Measurements from ENCODE around the gene CCNDBP1.
"Not testable (repeated sequence)": the region's sequence is repeated elsewhere in the genome, so short reads cannot be mapped to it uniquely, and the experiment has no call there.

The CCNDBP1 gene

GRCh38 chr15:43194795-43195194 is 9.6 kb downstream of the CCNDBP1 start:
- DNase-seq = no peak

- DNase-seq = no peak
These were observed 11.8 kb downstream of the CCNDBP1 start for GRCh38 chr15:43196760-43197548.

- DNase-seq = not testable (repeated sequence)
These were observed 12.6 kb downstream of the CCNDBP1 start for GRCh38 chr15:43197773-43198172.

- not testable (repeated sequence) for DNase-seq
These were observed 13.4 kb downstream of the CCNDBP1 start for GRCh38 chr15:43198556-43198955.

GRCh38 chr15:43198992-43199391 is 13.8 kb downstream of the CCNDBP1 start:
- no peak for DNase-seq

- no peak for DNase-seq
These were observed 14.8 kb downstream of the CCNDBP1 start for GRCh38 chr15:43199945-43200488.

- DNase-seq = peak; percentile 28
These were observed 19.1 kb downstream of the CCNDBP1 start for GRCh38 chr15:43204016-43204901.

- DNase-seq = no peak
These were observed 20.9 kb downstream of the CCNDBP1 start for GRCh38 chr15:43206054-43206453.

GRCh38 chr15:43207024-43207423 is 21.8 kb downstream of the CCNDBP1 start:
- DNase-seq = no peak

GRCh38 chr15:43208052-43209002 is 23.1 kb downstream of the CCNDBP1 start:
- DNase-seq = no peak

GRCh38 chr15:43209059-43209824 is 24.0 kb downstream of the CCNDBP1 start:
- DNase-seq = no peak

- no peak for DNase-seq
These were observed 25.1 kb downstream of the CCNDBP1 start for GRCh38 chr15:43210172-43210745.

GRCh38 chr15:43210807-43211206 is 25.6 kb downstream of the CCNDBP1 start:
- DNase-seq = no peak

GRCh38 chr15:43211224-43211735 is 26.1 kb downstream of the CCNDBP1 start:
- no peak for DNase-seq

- DNase-seq = no peak
These were observed 27.1 kb downstream of the CCNDBP1 start for GRCh38 chr15:43212299-43212698.

GRCh38 chr15:43212951-43213350 is 27.7 kb downstream of the CCNDBP1 start:
- DNase-seq = no peak

- no peak for DNase-seq
These were observed 28.3 kb downstream of the CCNDBP1 start for GRCh38 chr15:43213466-43213865.

- DNase-seq = no peak
These were observed 29.0 kb downstream of the CCNDBP1 start for GRCh38 chr15:43214169-43214568.

- DNase-seq = no peak
These were observed 29.5 kb downstream of the CCNDBP1 start for GRCh38 chr15:43214592-43215295.

GRCh38 chr15:43215961-43216360 is 30.8 kb downstream of the CCNDBP1 start:
- no peak for DNase-seq

All from kidney glomerular epithelial cell (primary cell).